CD4-positive, CD25-positive, alpha-beta regulatory T cell (primary cell): Measurements from ENCODE around the gene NHEJ1. TPM values are rescaled to one million over a fixed set of nuclear protein-coding genes. Genes with fewer than 3 reads are reported as not detected.

Experiments
- ATAC-seq, 2 donors: fragments of 150-1000 bp; cut with Tn5 transposase; one replicate each; pipeline ENCODE4 v1.10.0; 2021; ENCODE audit warnings: low read depth in 2 of 2, moderate number of reproducible peaks in 2 of 2, moderate library complexity in 1 of 2
- DNase-seq, 3 donors: peaks; one replicate each; pipeline versions ENCODE4 v3.0.0 to v3.0.0-alpha.2; 2012 to 2022; ENCODE audit warnings: mixed read lengths in 1 of 3
- H3K27ac ChIP-seq: one replicate; pipeline ENCODE4 v1.7.0; 2013; ENCODE audit warnings: mild to moderate bottlenecking, low read length; ENCODE audit not compliant: insufficient read depth, poor library complexity, severe bottlenecking
- H3K27me3 ChIP-seq: one replicate; pipeline ENCODE4 v1.7.0; 2013; ENCODE audit warnings: low read length; ENCODE audit not compliant: control insufficient read depth, insufficient read depth
- H3K36me3 ChIP-seq: one replicate; pipeline ENCODE4 v1.7.0; 2013; ENCODE audit warnings: mild to moderate bottlenecking, low read length, moderate library complexity; ENCODE audit not compliant: control insufficient read depth, insufficient read depth
- H3K4me1 ChIP-seq: 2 replicates; pipeline ENCODE4 v1.7.0; 2013; ENCODE audit warnings: mild to moderate bottlenecking, low read length; ENCODE audit not compliant: insufficient read depth, control insufficient read depth, poor library complexity, severe bottlenecking
- H3K4me3 ChIP-seq: one replicate; pipeline ENCODE4 v1.7.0; 2013; ENCODE audit warnings: low read depth, mild to moderate bottlenecking, low read length, moderate library complexity
- H3K9me3 ChIP-seq, 2 experiments: 1 replicate in 1 of 2; 2 replicates in 1 of 2; pipeline ENCODE4 v1.7.0; 2013; ENCODE audit warnings: low read length in 2 of 2, mild to moderate bottlenecking in 1 of 2, moderate library complexity in 1 of 2; ENCODE audit not compliant: control insufficient read depth in 2 of 2
- H3K27ac Mint-ChIP-seq, 3 donors: one replicate each; pipeline ENCODE4 v1.8.0; 2020 to 2022; ENCODE audit warnings: mild to moderate bottlenecking in 3 of 3, mixed read lengths in 3 of 3, moderate library complexity in 2 of 3
- H3K27me3 Mint-ChIP-seq: one replicate; pipeline ENCODE4 v1.8.0; 2022; ENCODE audit warnings: mild to moderate bottlenecking, mixed read lengths
- H3K36me3 Mint-ChIP-seq: one replicate; pipeline ENCODE4 v1.8.0; 2020; ENCODE audit warnings: mixed read lengths
- H3K4me1 Mint-ChIP-seq, 4 donors: one replicate each; pipeline ENCODE4 v1.8.0; 2020 to 2022; ENCODE audit warnings: mixed read lengths in 4 of 4, mild to moderate bottlenecking in 1 of 4
- H3K4me3 Mint-ChIP-seq, 4 donors: one replicate each; pipeline ENCODE4 v1.8.0; 2020 to 2022; ENCODE audit warnings: mild to moderate bottlenecking in 4 of 4, mixed read lengths in 4 of 4, moderate library complexity in 3 of 4
- H3K9me3 Mint-ChIP-seq, 7 donors: one replicate each; pipeline ENCODE4 v1.8.0; 2020 to 2022; ENCODE audit warnings: mixed read lengths in 7 of 7, mild to moderate bottlenecking in 3 of 7, moderate library complexity in 2 of 7
- polyA plus RNA-seq, 4 donors: library from polyadenylated mRNA; unstranded; fragments of 300-500 nt; fragmentation: Illumina TruSeq; gene quantifications; one replicate each; pipeline ENCODE4 v1.2.3, GENCODE V29; 2021
- total RNA-seq: library from RNA; stranded (reverse); gene quantifications from one replicate; pipeline ENCODE4 v1.2.3, GENCODE V29; 2022

The NHEJ1 gene
- total and polyA plus RNA-seq, 5 donors from 2014 or later, result 12.9 to 29.1 (median 25.5) TPM

GRCh38 chr2:219054956-219055903 lies 105.4 kb downstream of the NHEJ1 start:
- Mint-ChIP-seq H3K4me3 (no peak overlapping the region), H3K36me3 (no peaks in the 10 kb centered on the region), H3K4me1 (peaks cover 0 to 29% (median 3%) of the 10 kb centered on the region in 4 donors), H3K9me3 (no peaks in the 10 kb centered on the region), H3K27me3 (peaks cover 63% of the 10 kb centered on the region), H3K27ac (no peak overlapping the region)
- no peaks in the 10 kb centered on the region for H3K36me3 ChIP-seq
- DNase-seq, result no peak
- H3K4me1 ChIP-seq, result peaks cover 32% of the 10 kb centered on the region
- H3K27ac ChIP-seq, result no peak overlapping the region
- no peaks in the 10 kb centered on the region for H3K9me3 ChIP-seq
- ATAC-seq, result no peak
- no peak overlapping the region for H3K4me3 ChIP-seq
- H3K27me3 ChIP-seq, result peaks cover 11% of the 10 kb centered on the region

- ATAC-seq (no peak), DNase-seq (no peak)
- no peak overlapping the region for H3K27ac ChIP-seq
- H3K27me3 ChIP-seq, result peaks cover 13% of the 10 kb centered on the region
- Mint-ChIP-seq H3K4me1 (peaks cover 0 to 2% (median 0%) of the 10 kb centered on the region in 4 donors), H3K27me3 (peaks cover 46% of the 10 kb centered on the region), H3K4me3 (no peak overlapping the region), H3K36me3 (no peaks in the 10 kb centered on the region), H3K27ac (no peak overlapping the region), H3K9me3 (peaks cover 0 to 2% (median 0%) of the 10 kb centered on the region in 7 donors)
- H3K4me3 ChIP-seq, result no peak overlapping the region
- no peaks in the 10 kb centered on the region for H3K4me1 ChIP-seq
- no peaks in the 10 kb centered on the region for H3K36me3 ChIP-seq
- no peaks in the 10 kb centered on the region for H3K9me3 ChIP-seq
Observed at GRCh38 chr2:219049282-219049681, 111.3 kb downstream of the NHEJ1 start.

GRCh38 chr2:219045937-219046550 lies 114.6 kb downstream of the NHEJ1 start:
- Mint-ChIP-seq H3K4me3 (no peak overlapping the region), H3K4me1 (peaks cover 0 to 10% (median 3%) of the 10 kb centered on the region in 4 donors), H3K9me3 (peaks cover 0 to 4% (median 0%) of the 10 kb centered on the region in 7 donors), H3K27ac (no peak overlapping the region), H3K27me3 (peaks cover 46% of the 10 kb centered on the region), H3K36me3 (no peaks in the 10 kb centered on the region)
- Histone ChIP-seq H3K4me3 (no peak overlapping the region), H3K36me3 (no peaks in the 10 kb centered on the region), H3K27ac (no peak overlapping the region), H3K9me3 (no peaks in the 10 kb centered on the region), H3K27me3 (peaks cover 21% of the 10 kb centered on the region), H3K4me1 (peaks cover 4% of the 10 kb centered on the region)
- ATAC-seq (no peak), DNase-seq (peak in 1 of 3 donors; percentile 20)

- Histone ChIP-seq H3K36me3 (no peaks in the 10 kb centered on the region), H3K9me3 (no peaks in the 10 kb centered on the region), H3K4me3 (no peak overlapping the region), H3K27me3 (peaks cover 32% of the 10 kb centered on the region), H3K4me1 (peaks cover 4% of the 10 kb centered on the region), H3K27ac (no peak overlapping the region)
- no peak for ATAC-seq
- H3K27me3 Mint-ChIP-seq, result peaks cover 36% of the 10 kb centered on the region
- H3K27ac Mint-ChIP-seq, result no peak overlapping the region
- no peak overlapping the region for H3K4me3 Mint-ChIP-seq
- no peak for DNase-seq
- H3K4me1 Mint-ChIP-seq, result peaks cover 0 to 11% (median 3%) of the 10 kb centered on the region in 4 donors
- H3K9me3 Mint-ChIP-seq, result peaks cover 0 to 4% (median 0%) of the 10 kb centered on the region in 7 donors
- H3K36me3 Mint-ChIP-seq, result no peaks in the 10 kb centered on the region
Observed at GRCh38 chr2:219042750-219043149, 117.9 kb downstream of the NHEJ1 start.

- Mint-ChIP-seq H3K27ac (no peak overlapping the region), H3K4me3 (no peak overlapping the region), H3K4me1 (peaks cover 0 to 11% (median 3%) of the 10 kb centered on the region in 4 donors), H3K9me3 (peaks cover 0 to 4% (median 0%) of the 10 kb centered on the region in 7 donors), H3K27me3 (peaks cover 39% of the 10 kb centered on the region), H3K36me3 (no peaks in the 10 kb centered on the region)
- peaks cover 32% of the 10 kb centered on the region for H3K27me3 ChIP-seq
- peaks cover 4% of the 10 kb centered on the region for H3K4me1 ChIP-seq
- no peaks in the 10 kb centered on the region for H3K9me3 ChIP-seq
- no peak overlapping the region for H3K27ac ChIP-seq
- no peak for DNase-seq
- H3K36me3 ChIP-seq, result no peaks in the 10 kb centered on the region
- no peak overlapping the region for H3K4me3 ChIP-seq
- no peak for ATAC-seq
Observed at GRCh38 chr2:219042157-219042556, 118.5 kb downstream of the NHEJ1 start.

GRCh38 chr2:219041252-219041651 lies 119.4 kb downstream of the NHEJ1 start, which contains the start of gene CFAP65:
TSS of gene CFAP65 (minus strand) at chr2:219041516. CDS start at chr2:219039048, 2,468 bp downstream.
- H3K27ac ChIP-seq, result no peak within 1 kb of the TSS
- H3K4me1 Mint-ChIP-seq, result peaks cover 0 to 11% (median 3%) of the 10 kb centered on the region in 4 donors
- peaks cover 41% of the 10 kb centered on the region for H3K27me3 Mint-ChIP-seq
- ATAC-seq (peak in 1 of 2 donors; percentile 53), DNase-seq (peak in 2 of 3 donors; percentile 39 to 46)
- no peaks in the 10 kb centered on the region for H3K36me3 ChIP-seq
- no peak within 1 kb of the TSS for H3K4me3 ChIP-seq
- no peaks in the 10 kb centered on the region for H3K9me3 ChIP-seq
- peaks cover 0 to 3% (median 0%) of the 10 kb centered on the region in 7 donors for H3K9me3 Mint-ChIP-seq
- peaks cover 30% of the 10 kb centered on the region for H3K27me3 ChIP-seq
- peak within 1 kb of the TSS in 3 of 4 donors; percentile 23 to 80 (median 57) for H3K4me3 Mint-ChIP-seq
- H3K4me1 ChIP-seq, result peaks cover 4% of the 10 kb centered on the region
- no peak within 1 kb of the TSS for H3K27ac Mint-ChIP-seq
- no peaks in the 10 kb centered on the region for H3K36me3 Mint-ChIP-seq

- DNase-seq, result no peak
- H3K4me3 ChIP-seq, result no peak overlapping the region
- Mint-ChIP-seq H3K4me3 (no peak overlapping the region), H3K27ac (no peak overlapping the region), H3K9me3 (peaks cover 0 to 3% (median 0%) of the 10 kb centered on the region in 7 donors), H3K4me1 (peaks cover 0 to 8% (median 3%) of the 10 kb centered on the region in 4 donors), H3K27me3 (peaks cover 60% of the 10 kb centered on the region), H3K36me3 (no peaks in the 10 kb centered on the region)
- no peak for ATAC-seq
- no peaks in the 10 kb centered on the region for H3K36me3 ChIP-seq
- H3K9me3 ChIP-seq, result no peaks in the 10 kb centered on the region
- H3K27ac ChIP-seq, result no peak overlapping the region
- H3K27me3 ChIP-seq, result peaks cover 21% of the 10 kb centered on the region
- peaks cover 4% of the 10 kb centered on the region for H3K4me1 ChIP-seq
Observed at GRCh38 chr2:219038600-219038999, 122.0 kb downstream of the NHEJ1 start.
